Large intestine (tissue), 1 donor: Measurements from ENCODE around the gene CD160. TPM values are rescaled to one million over a fixed set of nuclear protein-coding genes. Genes with fewer than 3 reads are reported as not detected.

ENCODE experiments used
- polyA plus RNA-seq: library from polyadenylated mRNA; unstranded; fragments of 120-200 nt; gene quantifications from one replicate; pipeline ENCODE4 v1.2.1, GENCODE V29; 2013

CD160 gene
- polyA plus RNA-seq, 1 donor: 2.6 TPM

Other genes with a start within 250 kb of the CD160 start
- 46.0 TPM for gene GPR89A, start 111.5 kb upstream of the CD160 start, polyA plus RNA-seq
- 62.3 TPM for gene PDZK1, start 12.1 kb upstream of the CD160 start, polyA plus RNA-seq
- gene RNF115, start 104.6 kb downstream of the CD160 start, polyA plus RNA-seq: 14.7 TPM
- 26.1 TPM for gene POLR3C, start 104.7 kb downstream of the CD160 start, polyA plus RNA-seq
- 5.1 TPM for gene NUDT17, start 126.1 kb downstream of the CD160 start, polyA plus RNA-seq
- 25.6 TPM for gene PIAS3, start 139.6 kb downstream of the CD160 start, polyA plus RNA-seq
- gene ANKRD35, start 166.4 kb downstream of the CD160 start, polyA plus RNA-seq: 0.93 TPM
- 1.1 TPM for gene ITGA10, start 190.6 kb downstream of the CD160 start, polyA plus RNA-seq
- gene PEX11B, start 199.2 kb downstream of the CD160 start, polyA plus RNA-seq: 33.6 TPM
- 122 TPM for gene RBM8A, start 208.0 kb downstream of the CD160 start, polyA plus RNA-seq
- 12.0 TPM for gene LIX1L, start 238.5 kb downstream of the CD160 start, polyA plus RNA-seq
- gene ANKRD34A, start 245.1 kb downstream of the CD160 start, polyA plus RNA-seq: 0.79 TPM
- 29.6 TPM for gene POLR3GL, start 245.2 kb downstream of the CD160 start, polyA plus RNA-seq